ENCODE results near the gene IL23A. TPM values are rescaled to one million over a fixed set of nuclear protein-coding genes. Genes with fewer than 3 reads are reported as not detected.

Gene IL23A
- total RNA-seq, 6 donors from 2014 or later, result 0.81 to 1.1 TPM; not detected in 4

DNA sequence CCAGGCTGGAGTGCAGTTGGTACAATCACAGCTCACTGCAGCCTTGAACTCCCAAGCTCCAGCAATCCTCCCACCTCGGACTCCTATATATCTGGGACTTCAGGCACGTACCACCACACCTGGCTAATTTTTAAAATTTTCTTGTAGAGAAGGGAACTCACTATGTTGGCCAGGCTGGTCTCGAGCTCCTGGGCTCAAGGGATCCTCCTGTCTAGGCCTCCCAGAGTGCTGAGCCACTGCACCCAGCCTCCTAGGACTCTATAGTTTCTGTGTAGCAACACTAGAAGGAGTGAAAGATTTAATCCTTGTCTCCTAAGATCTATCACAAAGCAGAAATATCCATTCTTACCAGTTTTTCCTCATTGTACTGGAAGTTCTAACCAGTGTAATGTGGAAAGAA lies 28.3 kb downstream of the IL23A start:
- no peak for DNase-seq
- WGBS, 2 donors, result 80 to 100% methylated on average over 3 of the region's 3 CpGs
- ATAC-seq (ENCODE audit: low FRiP score in 2 of 2), result no peak
- Histone ChIP-seq H3K36me3 (no peaks in the 10 kb centered on the region), H3K4me1 (no peaks in the 10 kb centered on the region), H3K9me3 (no peaks in the 10 kb centered on the region), H3K27ac (no peak overlapping the region), H3K27me3 (no peaks in the 10 kb centered on the region), H3K4me3 (no peak overlapping the region)
- TF ChIP-seq POLR2A (IDR thresholded peaks at IDR 0.05) (no peak), POLR2AphosphoS5 (IDR thresholded peaks at IDR 0.05) (no peak), EP300 (IDR thresholded peaks at IDR 0.05) (no peak)
- TF ChIP-seq, protein P1, sequence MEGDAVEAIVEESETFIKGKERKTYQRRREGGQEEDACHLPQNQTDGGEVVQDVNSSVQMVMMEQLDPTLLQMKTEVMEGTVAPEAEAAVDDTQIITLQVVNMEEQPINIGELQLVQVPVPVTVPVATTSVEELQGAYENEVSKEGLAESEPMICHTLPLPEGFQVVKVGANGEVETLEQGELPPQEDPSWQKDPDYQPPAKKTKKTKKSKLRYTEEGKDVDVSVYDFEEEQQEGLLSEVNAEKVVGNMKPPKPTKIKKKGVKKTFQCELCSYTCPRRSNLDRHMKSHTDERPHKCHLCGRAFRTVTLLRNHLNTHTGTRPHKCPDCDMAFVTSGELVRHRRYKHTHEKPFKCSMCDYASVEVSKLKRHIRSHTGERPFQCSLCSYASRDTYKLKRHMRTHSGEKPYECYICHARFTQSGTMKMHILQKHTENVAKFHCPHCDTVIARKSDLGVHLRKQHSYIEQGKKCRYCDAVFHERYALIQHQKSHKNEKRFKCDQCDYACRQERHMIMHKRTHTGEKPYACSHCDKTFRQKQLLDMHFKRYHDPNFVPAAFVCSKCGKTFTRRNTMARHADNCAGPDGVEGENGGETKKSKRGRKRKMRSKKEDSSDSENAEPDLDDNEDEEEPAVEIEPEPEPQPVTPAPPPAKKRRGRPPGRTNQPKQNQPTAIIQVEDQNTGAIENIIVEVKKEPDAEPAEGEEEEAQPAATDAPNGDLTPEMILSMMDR (IDR thresholded peaks at IDR 0.05), result no peak

DNA sequence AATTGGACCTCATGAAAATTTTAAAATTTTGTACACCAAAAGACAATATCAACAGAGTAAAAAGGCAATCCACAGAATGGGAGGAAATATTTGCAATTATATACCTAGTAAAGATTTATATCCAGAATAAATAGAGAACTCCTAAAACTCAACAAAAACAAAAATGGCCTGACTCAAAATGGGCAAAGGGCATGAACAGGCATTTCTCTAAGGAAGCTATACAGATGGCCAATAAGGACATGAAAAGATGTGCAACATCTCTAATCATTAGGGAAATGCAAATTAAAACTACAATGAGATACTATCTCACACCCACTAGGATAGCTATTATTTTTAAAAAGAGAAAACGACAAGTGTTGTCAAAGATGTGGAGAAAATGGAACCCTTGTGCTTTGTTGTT lies 34.8 kb downstream of the IL23A start:
- TF ChIP-seq EP300 (IDR thresholded peaks at IDR 0.05) (no peak), POLR2AphosphoS5 (IDR thresholded peaks at IDR 0.05) (no peak), POLR2A (IDR thresholded peaks at IDR 0.05) (no peak)
- TF ChIP-seq, protein P1 (IDR thresholded peaks at IDR 0.05), result no peak
- no peak overlapping the region for H3K4me3 ChIP-seq
- ATAC-seq (ENCODE audit: low FRiP score in 2 of 2), result no peak
- H3K9me3 ChIP-seq, result no peaks in the 10 kb centered on the region
- no peak overlapping the region for H3K27ac ChIP-seq
- 83 to 96% methylated on average over 1 of the region's 1 CpG for WGBS, 2 donors
- H3K4me1 ChIP-seq, result peaks cover 0 to 5% (median 2%) of the 10 kb centered on the region in 4 donors
- H3K27me3 ChIP-seq, result no peaks in the 10 kb centered on the region
- no peak for DNase-seq
- no peaks in the 10 kb centered on the region for H3K36me3 ChIP-seq

DNA sequence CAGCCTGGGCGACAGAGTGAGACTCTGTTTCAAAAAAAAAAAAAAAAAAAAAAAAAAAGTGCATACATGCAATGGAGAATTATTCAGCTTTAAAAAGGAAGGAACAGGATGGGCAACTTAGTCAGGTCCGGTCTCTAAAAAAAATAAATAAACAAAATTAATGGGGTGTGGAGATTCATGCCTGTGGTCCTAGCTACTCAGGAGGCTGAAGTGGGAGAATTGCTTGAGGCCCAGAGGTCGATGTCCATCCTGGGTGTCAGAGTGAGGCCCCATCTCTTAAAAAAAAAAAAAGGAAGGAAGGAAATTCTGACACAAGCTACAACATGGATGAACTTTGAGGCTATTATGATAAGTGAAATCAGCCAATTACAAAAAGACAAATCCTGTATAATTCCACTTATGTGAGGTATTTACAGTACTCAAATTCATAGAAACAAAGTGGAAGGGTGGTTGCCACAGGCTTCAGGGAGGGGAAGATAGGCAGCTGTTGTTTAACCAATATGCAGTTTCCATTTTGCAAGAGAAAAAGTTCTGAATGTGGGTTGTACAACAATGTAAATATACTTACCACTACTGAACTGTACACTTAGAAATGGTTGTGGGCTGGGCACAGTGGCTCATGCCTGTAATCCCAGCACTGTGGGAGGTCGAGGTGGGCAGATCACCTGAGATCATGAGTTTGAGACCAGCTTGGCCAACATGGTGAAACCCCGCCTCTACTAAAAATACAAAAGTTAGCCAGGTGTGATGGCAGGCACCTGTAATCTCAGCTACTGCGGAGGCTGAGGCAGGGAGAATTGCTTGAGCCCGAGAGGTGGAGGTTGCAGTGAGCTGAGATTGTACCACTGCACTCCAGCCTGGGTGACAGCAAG lies 36.3 kb downstream of the IL23A start:
- DNase-seq (no peak), ATAC-seq (ENCODE audit: low FRiP score in 2 of 2) (no peak)
- H3K27me3 ChIP-seq, result no peaks in the 10 kb centered on the region
- no peak overlapping the region for H3K4me3 ChIP-seq
- WGBS, 2 donors, result 55 to 69% methylated on average over 7 of the region's 7 CpGs
- H3K4me1 ChIP-seq, result peaks cover 0 to 5% (median 2%) of the 10 kb centered on the region in 4 donors
- no peaks in the 10 kb centered on the region for H3K9me3 ChIP-seq
- no peaks in the 10 kb centered on the region for H3K36me3 ChIP-seq
- TF ChIP-seq POLR2AphosphoS5 (IDR thresholded peaks at IDR 0.05), result no peak
- no peak for TF ChIP-seq EP300 (IDR thresholded peaks at IDR 0.05)
- TF ChIP-seq POLR2A (IDR thresholded peaks at IDR 0.05), result no peak
- TF ChIP-seq, protein P1 (IDR thresholded peaks at IDR 0.05), result no peak
- H3K27ac ChIP-seq, result no peak overlapping the region

DNA sequence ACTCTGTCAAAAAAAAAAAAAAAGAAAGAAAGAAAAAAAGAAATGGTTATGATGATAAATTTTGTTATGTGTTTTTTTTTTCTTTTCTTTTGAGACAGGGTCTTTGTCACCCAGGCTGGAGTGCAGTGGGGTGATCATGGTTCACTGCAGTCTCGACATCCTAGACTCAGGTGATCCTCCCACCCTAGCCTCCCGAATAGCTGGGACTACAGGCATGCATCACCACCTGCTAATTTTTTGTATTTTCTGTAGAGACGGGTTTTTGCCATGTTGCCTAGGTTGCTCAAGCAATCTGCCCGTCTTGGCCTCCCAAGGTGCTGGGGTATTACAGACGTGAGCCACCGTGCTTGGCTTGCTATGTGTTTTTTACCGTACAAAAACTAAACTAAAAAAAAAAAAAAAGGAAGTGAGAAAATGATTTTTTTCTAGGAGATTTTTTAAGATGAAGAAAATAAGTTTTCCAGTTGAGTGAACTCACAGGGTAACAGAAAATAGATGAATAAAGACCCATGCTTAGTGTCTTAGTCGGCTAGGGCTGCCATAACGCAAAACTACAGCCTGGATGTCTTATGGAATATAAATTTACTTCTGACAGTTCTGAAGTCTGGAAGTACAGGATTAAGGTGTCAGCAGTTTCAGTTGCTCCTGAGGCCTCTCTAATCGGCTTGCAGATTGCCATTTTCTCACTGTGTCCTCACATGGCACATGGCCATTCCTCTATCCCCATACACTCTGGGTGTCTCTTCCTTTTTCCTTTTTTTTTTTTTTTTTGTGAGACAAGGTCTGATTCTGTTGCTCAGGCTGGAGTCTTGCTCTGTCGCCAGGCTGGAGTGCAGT lies 37.1 kb downstream of the IL23A start:
- Histone ChIP-seq H3K4me3 (no peak overlapping the region), H3K27me3 (no peaks in the 10 kb centered on the region), H3K27ac (no peak overlapping the region), H3K9me3 (no peaks in the 10 kb centered on the region), H3K36me3 (no peaks in the 10 kb centered on the region), H3K4me1 (peaks cover 0 to 5% (median 2%) of the 10 kb centered on the region in 4 donors)
- TF ChIP-seq, protein P1 (IDR thresholded peaks at IDR 0.05), result no peak
- TF ChIP-seq POLR2AphosphoS5 (IDR thresholded peaks at IDR 0.05) (no peak), POLR2A (IDR thresholded peaks at IDR 0.05) (no peak), EP300 (IDR thresholded peaks at IDR 0.05) (no peak)
- 77 to 80% methylated on average over 11 of the region's 11 CpGs for WGBS, 2 donors
- no peak for DNase-seq
- ATAC-seq (ENCODE audit: low FRiP score in 2 of 2), result no peak
